Putamen (tissue), 1 donor: Measurements from ENCODE around the gene RPUSD2.
A peak's percentile ranks its signal among the peaks of the same experiment; 100 is the strongest.
"Not testable (repeated sequence)": the region's sequence is repeated elsewhere in the genome, so short reads cannot be mapped to it uniquely, and the experiment has no call there.

Experiments
- DNase-seq: peaks from one replicate; pipeline ENCODE4 v3.0.0-alpha.2; 2016; ENCODE audit warnings: low spot score

The RPUSD2 gene

DNA sequence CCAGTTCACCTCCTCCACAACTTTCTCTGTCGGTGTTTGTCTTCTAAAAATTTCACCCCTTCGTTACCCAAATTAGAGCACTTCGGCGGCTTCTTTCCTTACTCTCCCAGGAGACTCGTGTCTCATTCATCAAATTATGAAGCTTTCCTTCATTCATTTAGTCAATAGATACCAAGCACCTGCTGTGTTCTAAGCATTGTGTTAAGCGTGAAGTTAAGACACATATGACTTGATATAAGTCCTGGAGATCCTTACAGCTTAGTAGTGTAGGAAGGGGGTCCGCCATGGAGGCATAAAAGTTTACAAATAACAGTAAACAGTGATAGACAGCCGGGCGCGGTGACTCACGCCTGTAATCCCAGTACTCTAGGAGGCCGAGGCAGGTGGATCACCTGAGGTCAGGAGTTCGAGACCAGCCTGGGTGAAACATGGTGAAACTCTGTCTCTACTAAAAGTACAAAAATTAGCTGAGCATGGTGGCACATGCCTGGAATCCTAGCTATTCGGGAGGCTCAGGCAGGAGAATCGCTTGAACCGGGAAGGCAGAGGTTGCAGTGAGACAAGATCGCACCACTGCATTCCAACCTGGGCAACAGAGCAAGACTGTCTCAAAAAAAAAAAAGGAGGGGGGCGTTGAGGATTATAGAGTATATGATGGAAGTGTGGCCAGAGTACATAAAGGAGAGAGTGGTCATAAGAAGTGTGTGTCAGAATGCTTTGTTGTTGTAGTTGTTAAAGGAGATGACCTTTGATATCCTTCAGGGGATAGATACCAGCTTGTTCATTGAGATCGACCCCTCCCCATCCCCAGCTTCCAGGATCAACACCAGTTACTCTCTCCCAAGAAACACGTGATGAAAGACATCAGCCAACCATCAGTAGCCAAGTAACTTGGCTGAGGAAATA lies 3.5 kb upstream of the RPUSD2 start:
- DNase-seq, result no peak

DNA sequence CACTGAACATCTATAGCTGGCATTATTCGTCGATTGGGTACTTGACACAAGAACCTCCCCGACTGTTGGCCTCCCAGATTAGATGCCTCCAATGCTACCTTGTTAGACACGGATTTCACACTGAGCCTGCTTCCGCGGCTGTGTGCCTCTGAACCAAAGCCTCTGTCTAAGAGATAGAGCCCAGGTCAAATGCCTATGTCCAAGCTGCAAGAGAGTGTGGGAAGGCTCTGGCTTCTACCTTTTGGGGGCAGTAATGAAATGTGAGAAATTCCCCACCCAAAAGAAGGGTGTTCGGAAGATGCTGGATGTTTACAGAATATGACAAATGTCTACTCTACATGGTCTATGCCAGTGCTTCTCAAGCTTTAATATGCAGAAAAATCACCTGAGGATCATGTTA lies 2.0 kb upstream of the RPUSD2 start:
- no peak for DNase-seq

DNA sequence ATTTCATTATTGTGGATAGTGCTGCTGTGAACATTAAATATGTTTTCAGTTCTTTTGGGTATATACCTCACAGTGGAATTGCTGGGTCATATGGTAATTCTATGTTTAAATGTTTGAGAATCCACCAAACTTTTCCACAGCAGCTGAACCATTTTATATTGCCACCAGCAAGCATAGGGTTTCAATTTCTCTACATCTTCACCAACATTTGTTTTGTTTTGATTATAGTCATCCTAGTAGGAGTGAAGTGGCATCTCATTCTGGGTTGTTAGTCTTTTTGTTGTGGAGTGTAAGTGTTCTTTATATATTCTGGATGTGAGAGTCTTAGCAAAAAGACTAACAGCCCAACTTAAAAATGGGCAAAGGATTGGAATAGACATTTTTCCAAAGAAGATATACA lies 6.0 kb downstream of the RPUSD2 start:
- no peak for DNase-seq

DNA sequence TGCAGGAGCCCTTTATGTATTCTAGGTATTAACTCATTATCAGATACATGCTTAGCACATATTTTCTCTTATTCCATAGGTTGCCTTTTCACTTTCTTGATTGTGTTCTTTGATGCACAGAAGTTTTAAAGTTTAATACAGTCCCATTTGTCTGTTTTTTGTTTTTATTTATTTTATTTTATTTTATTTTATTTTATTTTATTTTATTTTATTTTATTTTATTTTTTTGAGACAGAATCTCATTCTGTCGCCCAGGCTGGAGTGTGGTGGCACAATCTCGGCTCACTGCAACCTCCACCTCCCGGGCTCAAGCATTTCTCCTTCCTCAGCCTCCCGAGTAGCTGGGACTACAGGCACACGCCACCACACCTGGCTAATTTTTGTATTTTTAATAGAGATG lies 7.8 kb downstream of the RPUSD2 start:
- not testable (repeated sequence) for DNase-seq

DNA sequence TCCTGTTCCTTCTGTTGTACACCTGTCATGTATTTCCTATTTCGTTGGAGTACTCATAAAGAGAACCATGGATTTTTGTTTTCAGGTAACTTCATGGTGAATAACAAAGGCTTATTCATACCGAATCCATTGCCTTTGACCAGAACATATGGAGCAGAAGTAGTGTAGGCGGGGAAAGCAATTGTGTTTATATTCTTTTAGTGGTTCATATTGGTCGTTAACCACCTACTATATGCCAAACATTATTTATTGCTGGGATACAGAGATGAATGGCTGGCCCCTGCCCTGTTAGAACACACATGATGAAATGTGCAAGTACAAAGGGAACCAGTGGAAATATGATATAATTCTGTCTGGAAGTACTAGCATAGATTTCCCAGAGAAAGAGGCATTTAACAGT lies 9.8 kb downstream of the RPUSD2 start:
- no peak for DNase-seq

DNA sequence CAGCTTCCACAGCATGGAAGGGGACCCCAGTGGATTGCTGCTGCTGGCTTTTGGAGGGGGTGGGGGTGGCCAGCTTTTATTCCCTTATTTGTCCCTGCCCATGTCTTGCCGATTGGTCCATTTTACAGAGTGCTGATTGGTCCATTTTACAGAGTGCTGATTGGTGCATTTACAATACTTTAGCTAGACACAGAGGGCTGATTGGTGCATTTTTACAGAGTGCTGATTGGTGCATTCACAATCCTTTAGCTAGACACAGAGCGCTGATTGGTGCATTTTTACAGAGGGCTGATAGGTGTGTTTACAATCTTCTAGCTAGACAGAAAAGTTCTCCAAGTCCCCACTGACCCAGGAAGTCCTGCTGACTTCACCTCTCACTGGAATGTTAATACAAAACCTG lies 12.7 kb downstream of the RPUSD2 start:
- DNase-seq, result not testable (repeated sequence)

DNA sequence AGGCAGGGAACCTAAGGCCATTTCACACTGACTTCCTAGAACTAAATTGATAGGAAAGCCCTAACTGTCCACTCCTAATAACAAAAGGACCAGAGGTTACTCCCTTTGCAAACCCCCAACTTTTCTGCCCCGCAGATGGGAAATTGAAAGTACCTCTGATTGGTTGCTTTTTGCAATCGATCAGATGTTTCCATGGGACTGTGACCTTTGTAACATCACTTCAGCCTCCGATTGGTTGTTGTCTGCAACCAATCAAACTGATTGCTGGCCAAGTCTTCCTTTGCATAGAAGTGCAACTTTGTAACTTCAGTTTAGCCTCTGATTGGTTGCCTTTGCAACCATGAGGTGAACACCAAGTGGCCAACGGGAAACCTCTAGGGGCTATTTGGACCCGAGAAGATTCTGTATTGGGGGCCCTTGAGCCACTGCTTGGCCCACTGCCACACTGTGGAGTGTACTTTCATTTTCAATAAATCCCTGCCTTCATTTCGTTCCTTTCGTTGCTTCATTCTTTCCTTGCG lies 13.7 kb downstream of the RPUSD2 start:
- DNase-seq, result no peak

DNA sequence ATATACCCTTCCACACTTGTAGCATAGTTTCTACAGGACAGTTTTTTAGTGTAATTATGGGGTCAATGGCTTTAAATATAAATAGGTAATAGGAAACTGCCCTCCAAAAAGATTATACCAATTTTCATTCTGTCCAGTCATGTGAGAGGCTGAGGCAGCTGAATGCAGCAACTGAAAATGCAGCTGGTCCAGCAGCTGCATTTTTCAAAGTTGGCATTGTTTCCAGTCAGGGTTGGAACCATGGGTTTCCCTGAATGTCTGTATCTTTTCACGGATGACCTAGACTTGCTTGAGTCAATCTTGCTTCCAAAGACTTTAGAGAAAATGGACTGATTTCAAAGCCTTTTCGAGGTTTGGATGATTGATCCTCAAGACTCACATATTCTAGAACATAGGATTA lies 15.1 kb downstream of the RPUSD2 start:
- DNase-seq, result peak; percentile 76

DNA sequence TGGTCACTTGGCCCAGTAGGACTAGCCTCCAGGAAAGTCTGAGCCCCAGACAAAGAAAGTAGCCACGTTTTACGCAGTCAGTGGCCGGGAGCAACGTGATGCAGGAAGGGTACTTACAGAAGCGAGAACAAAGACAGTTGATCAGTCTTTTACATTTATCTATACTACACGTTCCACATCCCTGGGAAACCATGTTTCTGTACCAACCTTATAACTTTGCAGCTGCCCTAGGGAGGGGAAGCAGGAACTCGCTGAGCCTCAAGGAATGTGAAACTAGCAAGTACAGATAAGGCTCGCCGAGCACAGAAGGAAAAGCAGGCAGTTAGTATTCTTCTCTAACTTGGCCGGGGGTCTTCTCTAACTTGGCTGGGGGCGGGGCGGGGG lies 21.6 kb downstream of the RPUSD2 start:
- DNase-seq, result no peak

DNA sequence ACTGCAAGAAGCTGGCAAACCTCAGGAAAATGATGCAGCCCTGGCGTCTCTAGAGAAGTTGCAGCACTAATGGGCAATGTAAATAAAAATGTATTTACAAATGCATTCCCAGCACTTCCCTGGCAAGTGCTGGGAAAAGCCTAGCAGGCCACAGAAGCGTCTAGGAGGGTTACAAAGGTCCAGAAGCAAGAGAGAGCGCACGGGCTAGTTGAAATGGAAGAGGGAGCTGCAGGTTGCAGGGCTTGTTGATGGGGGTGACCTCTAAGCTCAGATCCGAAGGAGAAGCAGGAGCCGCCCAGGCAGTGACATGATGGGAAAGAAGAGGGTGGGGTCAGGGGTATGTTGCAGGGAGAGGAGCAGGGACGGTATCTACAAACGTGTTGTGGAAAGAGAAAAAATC lies 22.3 kb downstream of the RPUSD2 start:
- no peak for DNase-seq

DNA sequence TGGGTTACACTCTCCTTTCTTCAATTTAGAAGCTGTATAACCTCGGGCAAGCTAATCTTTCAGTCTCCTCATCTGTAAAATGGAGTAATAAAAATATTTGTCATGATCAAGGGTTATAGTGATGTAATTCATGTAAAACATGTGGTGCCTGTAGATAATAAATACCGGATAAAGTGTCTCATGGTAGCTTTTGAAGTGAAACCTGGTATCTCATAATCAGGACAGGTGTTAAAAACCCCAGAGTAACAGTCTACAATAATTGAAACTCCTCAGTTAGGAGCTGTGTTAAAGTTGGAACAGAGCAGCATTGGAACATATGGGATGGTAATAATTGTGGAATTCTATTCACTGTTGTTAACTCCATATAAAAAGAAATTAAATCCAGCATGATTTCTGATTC lies 24.1 kb downstream of the RPUSD2 start:
- no peak for DNase-seq

DNA sequence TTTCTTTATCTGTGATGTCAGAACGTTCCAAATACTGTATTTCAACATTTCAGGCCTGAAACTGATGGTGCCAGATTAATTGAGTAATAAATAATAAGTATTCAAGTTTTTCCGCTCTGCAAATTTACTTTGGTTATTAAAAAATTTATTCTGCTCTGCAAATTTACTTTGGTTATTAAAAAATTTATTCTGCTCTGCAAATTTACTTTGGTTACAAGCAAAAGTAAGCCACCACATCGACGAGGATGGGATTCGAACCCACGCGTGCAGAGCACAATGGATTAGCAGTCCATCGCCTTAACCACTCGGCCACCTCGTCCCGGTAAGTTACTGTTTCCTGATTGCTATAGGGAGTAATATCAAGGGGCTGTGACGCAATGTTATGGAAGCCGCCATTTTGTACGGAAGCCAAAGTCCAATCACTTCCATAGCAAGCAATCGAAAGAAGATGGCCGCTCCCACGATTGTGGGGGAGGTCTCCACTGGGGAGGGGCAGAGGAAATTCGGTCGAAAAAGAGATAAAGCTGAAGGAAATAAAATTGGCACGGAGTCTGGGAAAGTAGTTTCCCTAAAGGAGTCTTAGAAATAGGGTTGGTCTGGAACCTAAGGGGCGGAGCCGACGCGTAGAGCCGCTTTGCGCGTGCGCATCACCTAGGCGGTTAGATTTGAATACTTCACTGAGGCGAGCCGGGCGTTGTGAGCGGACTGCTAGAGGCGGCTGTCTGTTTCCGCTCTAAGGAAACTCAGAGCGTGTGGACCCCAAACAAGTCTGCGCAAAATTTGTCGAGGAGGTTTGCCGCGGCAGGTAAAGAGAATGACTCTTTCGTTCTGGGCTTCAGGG lies 24.7 kb downstream of the RPUSD2 start, which contains the start of gene KNL1:
TSS of gene KNL1 (plus strand) at position 662 of the 841 bp plus-strand sequence. CDS start 8,683 bp downstream, outside the sequence.
- DNase-seq, result peak; percentile 97

DNA sequence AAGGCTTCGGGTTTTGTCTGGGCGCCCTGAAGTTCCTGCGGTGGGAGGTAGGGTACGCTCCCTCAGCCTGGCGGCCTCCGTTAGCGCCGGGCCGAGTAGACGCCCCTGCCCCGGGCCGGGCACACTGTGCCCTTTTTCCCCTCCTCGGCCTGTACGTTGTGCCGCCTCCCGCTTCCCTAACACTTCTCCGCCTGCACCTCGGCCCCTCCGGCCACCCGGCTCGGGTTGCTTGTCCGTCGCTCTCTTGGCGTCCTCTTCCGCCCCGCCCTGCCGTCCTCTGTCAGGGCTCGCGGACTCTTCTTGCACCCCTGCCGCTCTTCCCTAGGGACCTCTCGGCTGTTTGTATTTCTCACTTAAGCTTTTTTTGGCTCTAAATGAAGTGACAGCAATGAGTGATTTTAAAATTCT lies 25.3 kb downstream of the RPUSD2 start:
- no peak for DNase-seq

DNA sequence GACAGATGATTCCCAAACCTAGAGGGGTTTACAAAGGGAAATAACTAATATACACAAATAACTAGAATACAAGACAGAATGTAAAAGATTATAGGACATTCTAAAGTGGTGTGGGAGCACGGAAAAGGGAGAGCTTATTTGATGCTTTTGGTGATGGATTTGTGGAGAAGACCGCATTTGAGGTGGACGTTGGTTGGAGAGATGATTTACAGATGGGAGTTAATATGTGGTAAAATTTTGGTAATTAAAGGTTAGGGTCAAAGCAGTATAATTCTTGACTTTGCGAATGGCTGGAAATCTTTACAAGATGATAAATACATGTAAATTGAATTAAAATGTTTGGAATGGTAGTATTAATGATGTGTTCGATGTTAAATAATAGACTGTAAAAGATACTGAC lies 26.1 kb downstream of the RPUSD2 start:
- no peak for DNase-seq

DNA sequence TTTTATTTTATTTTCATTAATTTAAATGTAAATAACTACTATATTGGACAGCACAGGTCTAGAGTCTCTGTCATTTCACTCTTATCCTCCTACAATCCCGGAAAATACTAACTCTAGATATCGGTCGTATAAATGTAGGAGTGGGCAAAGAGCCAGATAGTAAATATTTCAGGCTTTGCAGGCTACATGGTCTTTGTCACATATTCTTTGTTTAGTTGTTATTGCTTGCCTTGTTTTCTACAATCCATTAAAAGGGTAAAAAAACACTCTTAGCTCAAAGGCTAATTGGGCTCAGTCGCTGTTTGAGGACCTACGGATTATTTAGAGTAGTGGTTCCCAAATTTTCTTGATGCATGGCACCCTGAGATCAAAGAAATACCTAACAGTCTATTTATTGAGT lies 26.7 kb downstream of the RPUSD2 start:
- no peak for DNase-seq

DNA sequence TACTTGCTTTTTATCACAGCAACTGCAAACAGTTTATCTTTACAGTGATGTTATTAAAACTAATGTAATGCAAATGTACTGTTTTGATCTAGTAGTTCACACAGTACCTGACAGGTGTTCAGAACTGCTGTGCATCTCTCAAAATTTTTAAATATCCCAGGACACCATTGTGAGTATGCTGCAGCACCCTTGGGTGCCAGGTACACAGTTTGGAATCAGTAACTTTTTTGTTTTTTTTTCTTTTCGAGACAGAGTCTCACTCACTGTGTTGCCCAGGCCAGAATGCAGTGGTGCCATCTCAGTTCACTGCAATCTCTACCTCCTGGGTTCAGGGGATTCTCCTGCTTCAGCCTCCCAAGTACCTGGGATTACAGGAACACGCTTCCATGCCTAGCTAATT lies 27.9 kb downstream of the RPUSD2 start:
- DNase-seq, result no peak

DNA sequence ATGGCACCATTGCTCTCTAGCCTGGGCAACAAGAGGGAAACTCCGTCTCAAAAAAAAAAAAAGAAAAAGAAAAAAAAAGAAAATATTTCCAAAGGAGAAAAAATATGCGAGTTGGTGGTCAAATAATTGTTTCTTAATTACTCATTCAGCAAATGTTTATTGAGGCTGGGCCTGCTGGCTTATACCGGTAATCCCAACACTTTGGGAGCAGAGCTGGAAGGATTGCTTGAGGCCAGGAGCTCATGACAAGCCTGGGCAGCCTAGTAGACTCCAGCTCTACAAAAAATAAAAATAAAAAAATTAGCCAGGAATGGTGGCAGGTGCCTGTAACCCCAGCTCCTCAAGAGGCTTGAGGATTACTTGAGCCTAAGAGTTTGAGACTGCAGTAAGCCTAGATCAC lies 29.0 kb downstream of the RPUSD2 start:
- DNase-seq, result no peak

DNA sequence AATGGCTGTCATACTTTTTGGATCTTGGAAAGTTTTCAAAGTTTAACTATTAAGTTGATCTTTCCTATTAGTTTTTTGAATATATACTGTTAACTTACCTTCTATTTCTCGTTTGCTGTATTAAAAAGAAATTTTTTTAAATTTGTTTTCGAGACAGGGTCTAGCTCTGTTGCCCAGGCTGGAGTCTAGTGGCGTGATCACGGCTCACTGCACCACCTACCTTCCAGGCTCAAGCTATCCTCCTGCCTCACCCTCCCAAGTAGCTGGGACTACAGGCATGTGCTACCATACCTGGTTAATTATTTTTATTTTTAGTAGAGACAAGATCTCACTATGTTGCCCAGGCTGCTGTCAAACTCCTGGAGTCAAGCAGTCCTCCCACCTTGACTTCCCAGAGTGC lies 29.6 kb downstream of the RPUSD2 start:
- no peak for DNase-seq

DNA sequence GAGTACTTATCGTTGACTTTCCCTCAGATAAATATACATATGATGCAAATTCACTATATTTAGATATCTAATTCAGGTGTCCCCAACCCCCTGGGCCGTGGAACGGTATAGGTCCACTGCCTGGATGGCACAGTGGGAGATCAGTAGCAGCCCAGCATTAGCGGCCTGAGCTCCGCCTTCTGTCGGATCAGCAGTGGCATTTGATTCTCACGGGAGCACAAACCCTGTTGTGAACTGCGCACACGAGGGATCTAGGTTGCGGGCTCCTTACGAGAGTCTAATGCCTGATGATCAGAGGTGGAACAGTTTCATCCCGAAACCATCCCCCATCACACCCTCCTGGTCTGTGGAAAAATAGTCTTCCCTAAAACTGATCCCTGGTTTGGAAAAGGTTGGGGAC lies 31.9 kb downstream of the RPUSD2 start:
- no peak for DNase-seq

DNA sequence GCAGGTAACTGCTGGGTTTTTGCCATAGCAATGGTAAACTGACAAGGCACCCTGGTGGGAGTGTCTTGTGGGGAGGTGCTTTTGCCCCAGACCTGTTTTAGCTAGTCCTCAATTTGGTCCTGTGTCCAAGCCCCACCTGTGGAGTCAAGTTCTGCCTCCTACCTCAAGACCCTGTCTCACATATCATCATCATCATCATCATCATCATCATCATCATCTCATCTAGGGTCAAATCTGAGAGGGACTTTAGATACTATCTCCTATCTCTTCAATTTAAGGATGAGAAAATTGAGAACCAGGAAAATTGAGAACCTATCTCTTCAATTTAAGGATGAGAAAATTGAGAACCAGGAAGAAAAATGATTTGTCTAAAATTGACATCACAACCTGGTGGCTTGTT lies 34.8 kb downstream of the RPUSD2 start:
- DNase-seq, result no peak

DNA sequence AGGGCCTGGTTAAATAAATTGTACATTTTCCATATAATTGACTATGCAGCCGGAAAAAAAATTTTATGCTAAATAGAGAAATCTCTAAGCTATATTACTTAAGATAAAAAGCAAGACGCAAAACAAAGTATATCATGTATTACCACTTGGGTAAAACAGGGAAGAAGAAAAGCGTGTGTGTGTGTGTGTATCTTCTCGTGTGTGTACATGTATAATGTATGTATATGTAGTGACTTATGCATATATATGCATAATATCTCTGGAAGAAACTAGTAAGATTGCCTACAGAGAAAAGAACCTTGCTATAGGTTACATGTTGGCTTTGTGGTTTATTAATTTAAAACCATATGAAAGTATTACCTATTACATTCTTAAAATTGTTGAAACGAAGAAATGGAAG lies 44.0 kb downstream of the RPUSD2 start:
- DNase-seq, result no peak

DNA sequence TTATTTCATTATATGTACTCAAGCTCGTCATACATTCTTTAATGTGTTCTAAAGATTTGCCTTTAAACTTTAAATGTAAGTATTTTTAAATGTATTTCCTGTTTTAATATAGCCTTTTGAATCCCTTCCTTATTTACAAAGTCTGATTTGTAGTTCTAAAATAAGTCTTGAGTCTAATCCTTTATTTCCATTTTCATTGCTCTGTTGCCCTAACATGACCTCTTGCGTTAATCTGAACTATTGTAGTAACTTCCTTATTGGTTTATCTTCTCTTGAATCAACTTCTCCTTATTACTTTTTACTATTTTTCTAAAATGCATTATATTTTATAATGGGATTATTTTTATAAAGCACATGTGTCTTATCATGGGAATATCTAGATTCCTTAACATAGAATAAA lies 48.9 kb downstream of the RPUSD2 start:
- DNase-seq, result no peak

DNA sequence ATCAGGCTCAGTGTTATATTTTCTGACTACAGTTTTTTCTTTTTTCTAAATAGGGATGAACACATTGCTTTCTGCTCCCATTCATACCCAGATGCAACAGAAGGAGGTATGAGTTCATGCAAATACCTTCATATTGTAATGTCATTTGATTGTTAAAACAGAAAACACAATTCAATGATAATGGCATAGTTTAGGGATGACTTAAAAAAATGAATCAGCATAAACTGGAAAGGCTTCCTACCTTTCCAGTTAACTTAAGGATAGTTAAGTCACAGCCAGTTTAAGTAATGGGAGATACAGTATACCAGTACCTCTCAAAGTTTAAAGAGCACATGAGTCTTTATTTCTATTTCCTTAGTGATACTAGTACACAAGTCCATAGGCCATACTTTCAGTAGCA lies 49.8 kb downstream of the RPUSD2 start:
- no peak for DNase-seq
